Measurements from ENCODE around the gene EEIG1.

DNA sequence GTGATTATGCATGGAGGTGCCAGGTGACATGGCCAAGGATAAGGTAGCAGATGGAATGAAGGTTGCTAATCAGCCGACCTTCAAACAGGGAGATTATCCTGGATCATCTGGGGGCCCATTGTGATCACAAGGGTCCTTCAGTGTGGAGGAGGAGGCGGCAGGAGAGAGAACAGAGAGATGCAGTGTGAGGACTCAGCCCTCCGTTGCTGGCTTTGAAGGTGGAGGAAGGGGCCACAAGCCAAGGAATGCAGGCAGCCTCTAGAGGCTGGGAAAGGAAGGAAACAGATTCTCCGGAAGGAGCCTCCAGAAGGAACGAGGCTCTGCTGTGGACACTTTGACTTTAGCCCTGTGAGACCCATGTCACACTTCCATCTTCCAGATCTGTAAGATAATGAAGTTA is 27.4 kb upstream of the EEIG1 start:
- TF ChIP-seq, protein P1, sequence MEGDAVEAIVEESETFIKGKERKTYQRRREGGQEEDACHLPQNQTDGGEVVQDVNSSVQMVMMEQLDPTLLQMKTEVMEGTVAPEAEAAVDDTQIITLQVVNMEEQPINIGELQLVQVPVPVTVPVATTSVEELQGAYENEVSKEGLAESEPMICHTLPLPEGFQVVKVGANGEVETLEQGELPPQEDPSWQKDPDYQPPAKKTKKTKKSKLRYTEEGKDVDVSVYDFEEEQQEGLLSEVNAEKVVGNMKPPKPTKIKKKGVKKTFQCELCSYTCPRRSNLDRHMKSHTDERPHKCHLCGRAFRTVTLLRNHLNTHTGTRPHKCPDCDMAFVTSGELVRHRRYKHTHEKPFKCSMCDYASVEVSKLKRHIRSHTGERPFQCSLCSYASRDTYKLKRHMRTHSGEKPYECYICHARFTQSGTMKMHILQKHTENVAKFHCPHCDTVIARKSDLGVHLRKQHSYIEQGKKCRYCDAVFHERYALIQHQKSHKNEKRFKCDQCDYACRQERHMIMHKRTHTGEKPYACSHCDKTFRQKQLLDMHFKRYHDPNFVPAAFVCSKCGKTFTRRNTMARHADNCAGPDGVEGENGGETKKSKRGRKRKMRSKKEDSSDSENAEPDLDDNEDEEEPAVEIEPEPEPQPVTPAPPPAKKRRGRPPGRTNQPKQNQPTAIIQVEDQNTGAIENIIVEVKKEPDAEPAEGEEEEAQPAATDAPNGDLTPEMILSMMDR (IDR thresholded peaks at IDR 0.05; ENCODE audit: low read depth, low read length) = no peak
- TF ChIP-seq EZH2phosphoT487 (IDR thresholded peaks at IDR 0.05; ENCODE audit: low read depth) = no peak
